NOMO-1 treated with dmso at 0.1 percent for 144 hours (cell line): ENCODE data around the gene HEPACAM2.
A peak's percentile ranks its signal among the peaks of the same experiment; 100 is the strongest.

Experiments
- DNase-seq: peaks from one replicate; lab custom pipeline; 2025; ENCODE audit not compliant: unreplicated experiment; lab: John Stamatoyannopoulos, UW

HEPACAM2 gene

GRCh38 chr7:93148727-93149126 is 77.5 kb downstream of the HEPACAM2 start:
- no peak for DNase-seq

- DNase-seq = peak; percentile 81
These were observed 78.1 kb downstream of the HEPACAM2 start, which contains the start of gene SAMD9L for GRCh38 chr7:93148144-93148543. Gene SAMD9L, minus strand, starts transcription at chr7:93148385. Its CDS starts 12,414 bp downstream, at chr7:93135971.

- DNase-seq = peak; percentile 77
These were observed 78.9 kb downstream of the HEPACAM2 start for GRCh38 chr7:93147363-93147762.

- DNase-seq = peak; percentile 61
These were observed 79.7 kb downstream of the HEPACAM2 start for GRCh38 chr7:93146472-93147141.

- no peak for DNase-seq
These were observed 80.2 kb downstream of the HEPACAM2 start for GRCh38 chr7:93146036-93146435.

DNA sequence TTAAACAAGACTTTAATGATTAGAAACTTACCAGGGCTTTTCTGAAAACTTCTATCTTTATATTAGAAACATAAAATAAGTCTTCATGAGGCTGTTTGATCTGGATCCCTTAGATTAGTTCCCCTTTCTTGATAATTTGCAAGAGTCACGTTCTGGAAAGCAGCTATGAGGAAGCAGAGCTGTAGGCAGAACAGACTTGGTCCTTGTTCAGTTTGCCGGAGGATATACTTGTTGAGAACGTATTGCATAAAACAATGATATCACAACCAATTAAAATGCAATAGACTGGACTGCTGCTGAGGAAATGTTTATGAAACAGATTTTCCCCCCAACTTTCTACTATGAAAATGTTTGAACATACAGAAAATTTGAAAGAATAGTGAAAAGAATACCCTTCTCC is 80.9 kb downstream of the HEPACAM2 start:
- DNase-seq = peak; percentile 95

GRCh38 chr7:93142127-93142526 is 84.1 kb downstream of the HEPACAM2 start:
- no peak for DNase-seq

- DNase-seq = no peak
These were observed 85.6 kb downstream of the HEPACAM2 start for GRCh38 chr7:93140582-93141191.

DNA sequence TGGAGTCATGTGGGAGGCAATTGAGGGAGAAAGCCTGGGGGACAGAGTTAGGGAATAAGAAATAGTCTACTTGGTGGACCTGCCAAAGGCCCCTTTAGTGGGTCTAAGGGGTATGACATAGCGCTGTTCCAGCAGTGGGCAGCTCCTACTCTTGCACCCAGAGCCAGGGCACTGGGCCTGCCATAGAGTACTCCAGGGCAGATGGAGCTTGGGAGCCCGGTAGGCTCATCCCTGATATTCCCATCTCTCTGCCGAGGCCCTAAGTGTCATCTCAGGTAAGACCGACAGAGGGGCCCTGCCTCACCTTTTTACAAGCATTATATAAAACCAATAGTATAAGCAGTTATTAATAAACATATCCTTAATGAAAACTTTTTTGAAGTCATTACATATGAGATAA is 87.7 kb downstream of the HEPACAM2 start:
- no peak for DNase-seq
